ENCODE measurements around the gene EXOC6B. TPM values are rescaled to one million over a fixed set of nuclear protein-coding genes. Genes with fewer than 3 reads are reported as not detected.

Gene EXOC6B
- total RNA-seq, 1 experiment from 2014 or later = not detected

GRCh38 chr2:72849138-72849462, 23.3 kb upstream of the EXOC6B start:
- Histone ChIP-seq H3K36me3 (ENCODE audit: insufficient read depth, low read length) (no peaks in the 10 kb centered on the region), H4K20me1 (ENCODE audit: insufficient read depth, low read depth, low read length) (no peaks in the 10 kb centered on the region), H3K4me3 (ENCODE audit: low read length) (no peak overlapping the region), H3K27me3 (ENCODE audit: low read length) (no peaks in the 10 kb centered on the region), H3K4me2 (ENCODE audit: low read depth, low read length, poor library complexity, severe bottlenecking) (no peak overlapping the region), H3K4me1 (ENCODE audit: low read length) (no peaks in the 10 kb centered on the region), H3K9me3 (ENCODE audit: low read length) (no peaks in the 10 kb centered on the region), H3K79me2 (ENCODE audit: low read length) (no peaks in the 10 kb centered on the region), H2AFZ (ENCODE audit: low read length) (no peak overlapping the region), H3K27ac (ENCODE audit: low read length) (no peak overlapping the region), H3K9ac (ENCODE audit: low read length) (no peak overlapping the region), H3K9me2 (replicated peaks; ENCODE audit: insufficient read depth, low read length) (no peaks in the 10 kb centered on the region)
- DNase-seq = no peak

- H4K20me1 ChIP-seq (ENCODE audit: insufficient read depth, low read depth, low read length) = no peaks in the 10 kb centered on the region
- no peak overlapping the region for H2AFZ ChIP-seq (ENCODE audit: low read length)
- H3K4me1 ChIP-seq (ENCODE audit: low read length) = no peaks in the 10 kb centered on the region
- no peak for DNase-seq
- H3K36me3 ChIP-seq (ENCODE audit: insufficient read depth, low read length) = no peaks in the 10 kb centered on the region
- no peaks in the 10 kb centered on the region for H3K9me3 ChIP-seq (ENCODE audit: low read length)
- H3K79me2 ChIP-seq (ENCODE audit: low read length) = no peaks in the 10 kb centered on the region
- H3K4me2 ChIP-seq (ENCODE audit: low read depth, low read length, poor library complexity, severe bottlenecking) = no peak overlapping the region
- H3K27ac ChIP-seq (ENCODE audit: low read length) = no peak overlapping the region
- no peak overlapping the region for H3K4me3 ChIP-seq (ENCODE audit: low read length)
- H3K27me3 ChIP-seq (ENCODE audit: low read length) = no peaks in the 10 kb centered on the region
- H3K9ac ChIP-seq (ENCODE audit: low read length) = no peak overlapping the region
- no peaks in the 10 kb centered on the region for H3K9me2 ChIP-seq (replicated peaks; ENCODE audit: insufficient read depth, low read length)
Measured at GRCh38 chr2:72848436-72849137, 22.8 kb upstream of the EXOC6B start.

DNA sequence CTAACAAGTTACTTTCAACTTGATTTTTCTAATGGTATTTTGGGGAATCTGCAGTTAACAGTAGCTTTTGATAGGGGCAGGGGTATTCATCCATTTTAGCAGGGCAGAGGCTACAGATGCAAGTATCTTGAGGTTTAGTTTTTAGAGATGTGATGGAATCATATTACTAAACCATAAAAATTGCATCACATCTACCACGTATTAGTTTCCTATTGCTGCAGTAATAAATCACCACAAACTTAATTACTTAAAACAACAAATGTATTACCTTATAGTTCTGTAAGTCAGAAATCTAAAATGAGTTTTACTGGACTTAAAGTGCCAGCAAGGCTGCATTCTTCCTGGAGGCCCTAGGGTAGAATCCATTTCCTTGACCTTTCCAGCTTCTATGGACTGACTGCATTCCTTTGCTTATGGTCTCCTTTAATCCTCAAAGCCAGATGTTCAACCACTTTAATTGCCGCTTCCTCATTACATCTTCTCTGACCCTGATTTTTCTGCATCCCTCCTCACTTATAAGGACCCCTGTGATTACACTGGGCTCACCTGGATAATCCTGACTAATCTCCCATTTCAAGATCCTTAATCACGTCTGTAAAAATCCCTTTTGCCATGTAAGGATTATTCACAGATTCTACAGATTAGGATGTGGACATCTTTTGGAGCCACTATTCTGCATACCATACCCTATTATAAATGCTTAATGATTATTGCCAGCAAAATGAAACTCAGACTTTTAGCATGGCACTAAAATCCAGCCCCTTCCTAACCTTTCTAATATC, 21.9 kb upstream of the EXOC6B start:
- no peak overlapping the region for H3K4me3 ChIP-seq (ENCODE audit: low read length)
- no peaks in the 10 kb centered on the region for H3K9me2 ChIP-seq (replicated peaks; ENCODE audit: insufficient read depth, low read length)
- no peaks in the 10 kb centered on the region for H3K36me3 ChIP-seq (ENCODE audit: insufficient read depth, low read length)
- no peak overlapping the region for H2AFZ ChIP-seq (ENCODE audit: low read length)
- H3K9me3 ChIP-seq (ENCODE audit: low read length) = no peaks in the 10 kb centered on the region
- DNase-seq = no peak
- H3K79me2 ChIP-seq (ENCODE audit: low read length) = no peaks in the 10 kb centered on the region
- no peak overlapping the region for H3K9ac ChIP-seq (ENCODE audit: low read length)
- no peaks in the 10 kb centered on the region for H4K20me1 ChIP-seq (ENCODE audit: insufficient read depth, low read depth, low read length)
- no peaks in the 10 kb centered on the region for H3K4me1 ChIP-seq (ENCODE audit: low read length)
- no peak overlapping the region for H3K27ac ChIP-seq (ENCODE audit: low read length)
- no peaks in the 10 kb centered on the region for H3K27me3 ChIP-seq (ENCODE audit: low read length)
- H3K4me2 ChIP-seq (ENCODE audit: low read depth, low read length, poor library complexity, severe bottlenecking) = no peak overlapping the region

GRCh38 chr2:72846171-72847095, 20.6 kb upstream of the EXOC6B start:
- H3K4me3 ChIP-seq (ENCODE audit: low read length) = no peak overlapping the region
- no peak overlapping the region for H3K9ac ChIP-seq (ENCODE audit: low read length)
- H3K9me3 ChIP-seq (ENCODE audit: low read length) = no peaks in the 10 kb centered on the region
- H3K36me3 ChIP-seq (ENCODE audit: insufficient read depth, low read length) = no peaks in the 10 kb centered on the region
- H3K79me2 ChIP-seq (ENCODE audit: low read length) = no peaks in the 10 kb centered on the region
- H3K9me2 ChIP-seq (replicated peaks; ENCODE audit: insufficient read depth, low read length) = no peaks in the 10 kb centered on the region
- no peak overlapping the region for H3K4me2 ChIP-seq (ENCODE audit: low read depth, low read length, poor library complexity, severe bottlenecking)
- H3K27me3 ChIP-seq (ENCODE audit: low read length) = no peaks in the 10 kb centered on the region
- no peaks in the 10 kb centered on the region for H3K4me1 ChIP-seq (ENCODE audit: low read length)
- DNase-seq = no peak
- H2AFZ ChIP-seq (ENCODE audit: low read length) = no peak overlapping the region
- no peaks in the 10 kb centered on the region for H4K20me1 ChIP-seq (ENCODE audit: insufficient read depth, low read depth, low read length)
- H3K27ac ChIP-seq (ENCODE audit: low read length) = no peak overlapping the region

- Histone ChIP-seq H3K9ac (ENCODE audit: low read length) (no peak overlapping the region), H3K4me3 (ENCODE audit: low read length) (no peak overlapping the region), H3K27ac (ENCODE audit: low read length) (no peak overlapping the region), H3K36me3 (ENCODE audit: insufficient read depth, low read length) (no peaks in the 10 kb centered on the region), H2AFZ (ENCODE audit: low read length) (no peak overlapping the region), H3K9me3 (ENCODE audit: low read length) (no peaks in the 10 kb centered on the region), H3K79me2 (ENCODE audit: low read length) (no peaks in the 10 kb centered on the region), H3K9me2 (replicated peaks; ENCODE audit: insufficient read depth, low read length) (no peaks in the 10 kb centered on the region), H3K27me3 (ENCODE audit: low read length) (no peaks in the 10 kb centered on the region), H3K4me2 (ENCODE audit: low read depth, low read length, poor library complexity, severe bottlenecking) (no peak overlapping the region), H4K20me1 (ENCODE audit: insufficient read depth, low read depth, low read length) (no peaks in the 10 kb centered on the region), H3K4me1 (ENCODE audit: low read length) (no peaks in the 10 kb centered on the region)
- DNase-seq = no peak
Measured at GRCh38 chr2:72843301-72843700, 17.5 kb upstream of the EXOC6B start.

- Histone ChIP-seq H3K9me3 (ENCODE audit: low read length) (no peaks in the 10 kb centered on the region), H3K27ac (ENCODE audit: low read length) (no peak overlapping the region), H3K4me1 (ENCODE audit: low read length) (no peaks in the 10 kb centered on the region), H3K27me3 (ENCODE audit: low read length) (no peaks in the 10 kb centered on the region), H3K36me3 (ENCODE audit: insufficient read depth, low read length) (no peaks in the 10 kb centered on the region), H2AFZ (ENCODE audit: low read length) (no peak overlapping the region), H3K79me2 (ENCODE audit: low read length) (no peaks in the 10 kb centered on the region), H3K9ac (ENCODE audit: low read length) (no peak overlapping the region), H4K20me1 (ENCODE audit: insufficient read depth, low read depth, low read length) (no peaks in the 10 kb centered on the region), H3K4me2 (ENCODE audit: low read depth, low read length, poor library complexity, severe bottlenecking) (no peak overlapping the region), H3K4me3 (ENCODE audit: low read length) (no peak overlapping the region), H3K9me2 (replicated peaks; ENCODE audit: insufficient read depth, low read length) (no peaks in the 10 kb centered on the region)
- no peak for DNase-seq
Measured at GRCh38 chr2:72841462-72842125, 15.8 kb upstream of the EXOC6B start.

GRCh38 chr2:72840066-72840465, 14.2 kb upstream of the EXOC6B start:
- Histone ChIP-seq H3K4me3 (ENCODE audit: low read length) (no peak overlapping the region), H3K79me2 (ENCODE audit: low read length) (no peaks in the 10 kb centered on the region), H3K4me1 (ENCODE audit: low read length) (no peaks in the 10 kb centered on the region), H3K27ac (ENCODE audit: low read length) (no peak overlapping the region), H3K36me3 (ENCODE audit: insufficient read depth, low read length) (no peaks in the 10 kb centered on the region), H3K9me2 (replicated peaks; ENCODE audit: insufficient read depth, low read length) (no peaks in the 10 kb centered on the region), H3K4me2 (ENCODE audit: low read depth, low read length, poor library complexity, severe bottlenecking) (no peak overlapping the region), H3K9me3 (ENCODE audit: low read length) (no peaks in the 10 kb centered on the region), H3K9ac (ENCODE audit: low read length) (no peak overlapping the region), H3K27me3 (ENCODE audit: low read length) (no peaks in the 10 kb centered on the region), H4K20me1 (ENCODE audit: insufficient read depth, low read depth, low read length) (no peaks in the 10 kb centered on the region), H2AFZ (ENCODE audit: low read length) (no peak overlapping the region)
- no peak for DNase-seq
